ENCODE data around the gene CDK14.
"Not testable (repeated sequence)": the region's sequence is repeated elsewhere in the genome, so short reads cannot be mapped to it uniquely, and the experiment has no call there.

Gene CDK14

GRCh38 chr7:90720984-90721760 lies 125.1 kb downstream of the CDK14 start:
- DNase-seq (ENCODE audit: low read depth) = no peak

GRCh38 chr7:90721869-90722431 lies 125.8 kb downstream of the CDK14 start:
- DNase-seq (ENCODE audit: low read depth) = no peak

GRCh38 chr7:90723233-90723632 lies 127.1 kb downstream of the CDK14 start:
- no peak for DNase-seq (ENCODE audit: low read depth)

- no peak for DNase-seq (ENCODE audit: low read depth)
Observed at GRCh38 chr7:90723866-90724265, 127.7 kb downstream of the CDK14 start.

- no peak for DNase-seq (ENCODE audit: low read depth)
Observed at GRCh38 chr7:90726120-90726519, 130.0 kb downstream of the CDK14 start.

- DNase-seq (ENCODE audit: low read depth) = no peak
Observed at GRCh38 chr7:90726623-90727022, 130.5 kb downstream of the CDK14 start.

- no peak for DNase-seq (ENCODE audit: low read depth)
Observed at GRCh38 chr7:90727412-90727811, 131.3 kb downstream of the CDK14 start.

- no peak for DNase-seq (ENCODE audit: low read depth)
Observed at GRCh38 chr7:90728568-90728967, 132.4 kb downstream of the CDK14 start.

GRCh38 chr7:90735611-90736280 lies 139.6 kb downstream of the CDK14 start:
- not testable (repeated sequence) for DNase-seq (ENCODE audit: low read depth)

- DNase-seq (ENCODE audit: low read depth) = no peak
Observed at GRCh38 chr7:90736316-90736715, 140.2 kb downstream of the CDK14 start.

- no peak for DNase-seq (ENCODE audit: low read depth)
Observed at GRCh38 chr7:90736968-90737939, 141.1 kb downstream of the CDK14 start.

- no peak for DNase-seq (ENCODE audit: low read depth)
Observed at GRCh38 chr7:90738249-90738648, 142.1 kb downstream of the CDK14 start.

GRCh38 chr7:90739716-90740115 lies 143.6 kb downstream of the CDK14 start:
- DNase-seq (ENCODE audit: low read depth) = no peak

GRCh38 chr7:90740386-90740785 lies 144.3 kb downstream of the CDK14 start:
- DNase-seq (ENCODE audit: low read depth) = no peak

- no peak for DNase-seq (ENCODE audit: low read depth)
Observed at GRCh38 chr7:90743626-90744025, 147.5 kb downstream of the CDK14 start.

GRCh38 chr7:90747516-90747915 lies 151.4 kb downstream of the CDK14 start:
- no peak for DNase-seq (ENCODE audit: low read depth)

- DNase-seq (ENCODE audit: low read depth) = no peak
Observed at GRCh38 chr7:90749262-90749661, 153.1 kb downstream of the CDK14 start.

- no peak for DNase-seq (ENCODE audit: low read depth)
Observed at GRCh38 chr7:90749774-90750173, 153.7 kb downstream of the CDK14 start.

GRCh38 chr7:90751595-90751994 lies 155.5 kb downstream of the CDK14 start:
- no peak for DNase-seq (ENCODE audit: low read depth)

GRCh38 chr7:90752051-90752450 lies 155.9 kb downstream of the CDK14 start:
- DNase-seq (ENCODE audit: low read depth) = no peak

- no peak for DNase-seq (ENCODE audit: low read depth)
Observed at GRCh38 chr7:90755041-90755440, 158.9 kb downstream of the CDK14 start.

- DNase-seq (ENCODE audit: low read depth) = no peak
Observed at GRCh38 chr7:90756366-90756765, 160.2 kb downstream of the CDK14 start.
